ENCODE measurements around the gene HSPA8.
A peak's percentile ranks its signal among the peaks of the same experiment; 100 is the strongest.
"Not testable (repeated sequence)": the region's sequence is repeated elsewhere in the genome, so short reads cannot be mapped to it uniquely, and the experiment has no call there.

HSPA8 gene

GRCh38 chr11:123061403-123062157 lies at the start of gene HSPA8:
HSPA8 (minus strand) TSS chr11:123062136; CDS start chr11:123061324, 812 bp downstream.
- peak; percentile 50 for DNase-seq

- DNase-seq: no peak
These were observed 49.5 kb upstream of the HSPA8 start for GRCh38 chr11:123111465-123111864.

DNA sequence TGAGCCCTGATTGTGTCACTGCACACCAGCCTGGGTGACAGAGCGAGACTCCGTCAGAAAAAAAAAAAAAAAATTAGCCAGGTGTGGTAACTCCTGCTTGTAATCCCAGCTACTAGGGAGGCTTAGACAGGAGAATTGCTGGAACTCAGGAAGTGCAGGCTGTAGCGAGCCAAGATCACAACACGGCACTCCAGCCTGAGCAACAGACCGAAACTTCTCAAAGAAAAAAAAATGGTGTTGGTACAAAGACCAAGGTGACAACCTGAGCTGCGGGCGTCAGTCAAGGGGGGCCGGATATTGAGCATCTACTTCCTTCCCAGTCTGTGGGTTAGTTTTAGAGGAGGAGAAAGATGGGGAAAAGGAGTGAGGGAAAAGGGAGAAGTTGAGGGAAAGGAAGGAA lies 48.5 kb upstream of the HSPA8 start:
- no peak for DNase-seq

DNA sequence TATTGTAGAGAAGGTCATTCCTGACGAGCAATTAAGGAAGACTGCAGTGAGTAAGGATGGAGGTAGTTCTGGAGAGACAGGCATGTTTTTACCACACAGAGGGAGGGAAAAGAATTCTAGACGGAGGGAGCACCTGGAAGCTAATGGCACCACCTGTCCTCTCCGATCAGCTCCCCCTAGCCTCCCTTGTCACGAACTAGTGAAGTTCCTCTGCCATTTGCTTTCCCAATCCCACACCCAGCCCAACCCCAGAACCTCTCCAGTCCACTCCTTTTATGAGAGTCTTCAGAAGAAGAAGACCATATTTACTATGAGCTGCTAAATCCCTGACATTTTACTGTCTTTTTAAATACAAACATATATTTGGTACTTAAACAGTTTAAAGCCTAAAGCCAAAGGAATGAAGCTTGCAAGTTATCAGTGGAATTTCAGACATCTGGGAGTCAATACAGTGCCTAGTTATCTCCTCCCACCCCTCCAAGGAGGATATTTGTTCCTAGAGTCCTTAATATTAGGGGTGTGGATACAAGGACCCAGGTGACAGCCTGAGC lies 46.1 kb upstream of the HSPA8 start:
- DNase-seq: no peak

- DNase-seq: no peak
These were observed 42.8 kb upstream of the HSPA8 start for GRCh38 chr11:123104697-123105096.

GRCh38 chr11:123103326-123103980 lies 41.5 kb upstream of the HSPA8 start:
- no peak for DNase-seq

GRCh38 chr11:123100379-123101085 lies 38.6 kb upstream of the HSPA8 start:
- DNase-seq: no peak

GRCh38 chr11:123098990-123099389 lies 37.1 kb upstream of the HSPA8 start:
- DNase-seq: no peak

GRCh38 chr11:123093739-123094138 lies 31.8 kb upstream of the HSPA8 start:
- no peak for DNase-seq

DNA sequence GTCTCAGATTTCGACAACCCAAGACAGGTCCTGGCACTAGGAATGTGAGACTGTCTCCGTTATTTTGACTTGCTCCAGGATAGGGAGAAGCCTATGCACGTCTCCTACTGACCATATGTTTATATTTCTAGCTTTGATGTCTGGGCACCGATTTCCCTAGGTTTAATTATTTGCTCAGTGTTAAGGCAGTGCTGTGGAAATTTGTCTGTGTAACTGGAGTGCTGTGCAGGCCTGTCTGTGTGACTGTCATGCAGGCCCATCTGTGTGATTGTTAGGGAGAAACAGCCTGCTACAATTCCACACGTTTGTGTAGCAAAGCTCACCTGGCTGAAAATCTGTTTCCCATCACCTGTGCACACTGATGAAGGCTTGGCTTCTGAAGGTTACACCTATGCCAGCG lies 29.6 kb upstream of the HSPA8 start:
- DNase-seq: no peak

DNA sequence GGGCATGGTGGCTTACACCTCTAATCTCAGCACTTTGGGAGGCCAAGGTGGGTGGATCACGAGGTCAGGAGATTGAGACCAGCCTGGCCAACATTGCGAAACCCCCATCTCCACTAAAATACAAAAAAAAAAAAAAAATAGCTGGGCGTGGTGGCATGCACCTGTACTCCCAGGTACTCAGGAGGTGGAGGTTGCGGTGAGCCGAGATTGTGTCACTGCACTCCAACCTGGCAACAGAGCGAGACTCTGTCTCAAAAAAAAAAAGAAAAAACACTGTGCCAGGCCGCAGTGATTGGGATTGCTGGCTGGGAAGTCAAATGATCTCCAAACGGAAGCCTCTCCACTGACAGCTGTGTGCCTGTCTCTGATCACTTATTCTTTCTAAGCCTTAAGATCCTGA lies 28.2 kb upstream of the HSPA8 start:
- not testable (repeated sequence) for DNase-seq

GRCh38 chr11:123088896-123089295 lies 27.0 kb upstream of the HSPA8 start:
- DNase-seq: not testable (repeated sequence)

DNA sequence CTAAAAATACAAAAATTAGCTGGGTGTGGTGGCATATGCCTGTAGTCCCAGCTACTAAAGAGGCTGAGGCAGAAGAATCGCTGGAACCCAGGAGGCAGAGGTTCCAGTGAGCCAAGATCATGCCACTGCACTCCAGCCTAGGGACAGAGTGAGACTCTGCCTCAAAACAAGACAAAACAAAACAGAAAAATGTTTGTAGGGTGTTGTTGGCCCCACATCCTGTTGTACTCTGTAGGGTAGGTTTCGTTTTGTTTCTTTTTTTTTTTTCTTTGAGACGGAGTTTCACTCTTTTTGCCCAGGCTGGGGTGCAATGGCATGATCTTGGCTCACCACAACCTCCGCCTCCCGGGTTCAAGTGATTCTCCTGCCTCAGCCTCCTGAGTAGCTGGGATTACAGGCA lies 25.7 kb upstream of the HSPA8 start:
- not testable (repeated sequence) for DNase-seq

DNA sequence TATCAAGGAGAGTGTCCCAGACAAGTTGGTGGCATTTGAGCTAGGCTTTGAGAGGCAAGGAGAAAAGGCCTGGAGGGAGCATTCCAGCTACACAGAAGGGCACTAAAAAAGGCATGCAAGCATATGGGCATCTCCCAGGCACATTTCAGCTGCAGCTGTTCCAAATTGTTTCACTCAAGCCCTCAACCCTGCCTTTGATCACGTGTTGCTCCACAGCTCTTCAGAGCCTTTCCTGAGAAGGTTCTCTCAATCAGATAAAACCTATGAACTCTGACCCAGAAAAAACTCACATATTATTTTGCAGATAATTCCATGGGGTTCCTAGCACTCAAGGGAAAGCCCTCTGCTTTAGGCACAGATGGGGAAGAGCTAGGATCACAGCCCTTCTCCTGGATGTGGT lies 24.4 kb upstream of the HSPA8 start:
- no peak for DNase-seq

DNA sequence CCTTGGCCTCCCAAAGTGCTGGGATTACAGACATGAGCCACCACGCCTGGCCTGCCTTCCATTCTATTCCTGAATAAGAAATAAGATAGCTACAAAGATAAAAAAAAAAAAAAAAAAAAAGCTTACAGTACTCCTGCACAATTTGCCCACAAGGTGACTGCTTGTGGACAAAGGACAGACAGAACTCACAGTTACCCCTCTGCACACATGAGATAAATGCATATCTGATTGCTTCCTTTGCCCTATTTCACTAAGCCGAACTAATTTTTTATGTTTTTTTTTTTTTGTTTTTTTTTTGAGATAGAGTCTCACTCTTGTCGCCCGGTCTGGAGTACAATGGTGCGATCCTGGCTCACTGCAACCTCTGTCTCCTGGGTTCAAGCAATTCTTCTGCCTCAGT lies 23.6 kb upstream of the HSPA8 start:
- DNase-seq: no peak

DNA sequence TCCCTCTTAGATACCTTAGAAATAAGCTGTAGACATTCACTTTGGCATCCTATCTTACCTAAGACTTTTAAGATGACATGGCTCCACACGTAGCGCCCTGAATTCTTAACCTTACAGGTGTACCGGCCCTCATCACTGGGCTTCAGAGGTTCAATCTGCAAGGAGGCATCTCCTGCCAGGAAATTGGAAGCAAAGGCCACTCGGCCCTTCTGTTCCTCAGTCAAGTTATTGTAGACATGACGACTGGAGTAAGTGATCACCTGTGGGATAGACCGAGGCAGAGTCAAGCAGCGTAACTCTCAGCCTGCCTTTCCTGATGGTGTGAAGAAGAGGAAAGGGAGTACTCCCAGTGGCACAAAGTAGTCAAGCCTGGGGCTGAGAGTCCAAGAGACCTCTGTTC lies 22.5 kb upstream of the HSPA8 start:
- DNase-seq: no peak

- DNase-seq: peak; percentile 59
These were observed 21.7 kb upstream of the HSPA8 start for GRCh38 chr11:123083623-123084029.

DNA sequence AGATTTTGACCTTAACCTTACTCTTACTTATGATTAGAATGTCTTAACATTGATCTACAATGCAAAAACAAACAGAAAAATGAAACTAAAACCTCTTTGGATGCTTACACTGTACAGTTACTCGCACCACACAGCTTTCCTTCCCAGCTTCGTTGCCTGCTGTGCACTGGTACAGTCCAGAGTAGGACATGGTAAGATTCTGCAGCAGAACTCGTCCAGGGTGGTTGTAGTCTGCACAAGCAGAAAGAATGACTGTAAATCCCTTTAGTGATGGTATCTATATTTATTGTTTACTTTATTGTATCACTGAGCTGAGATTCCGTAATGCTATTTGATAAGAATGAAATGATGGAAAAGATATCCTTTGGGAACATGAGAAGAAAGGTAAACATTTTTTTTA lies 21.0 kb upstream of the HSPA8 start:
- DNase-seq: no peak

- no peak for DNase-seq
These were observed 18.1 kb upstream of the HSPA8 start for GRCh38 chr11:123080015-123080414.

DNA sequence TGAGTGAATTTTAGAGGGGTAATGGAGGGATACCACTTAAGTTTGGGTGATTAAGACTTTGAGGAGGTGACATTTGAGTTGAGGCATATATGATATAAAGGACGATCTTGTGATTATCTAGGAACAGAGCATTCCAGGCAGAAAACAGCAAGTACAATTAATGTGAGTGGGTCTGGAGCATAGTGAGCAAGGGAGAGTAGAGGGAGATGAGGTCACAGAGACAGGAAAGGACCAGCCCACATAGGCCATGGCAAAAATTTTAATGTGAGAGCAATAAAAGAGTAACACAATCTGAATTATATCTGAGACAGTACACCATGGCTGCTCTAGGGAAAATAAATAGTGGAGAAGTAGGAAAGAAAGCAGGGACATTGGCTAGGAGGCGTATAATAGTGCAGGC lies 14.5 kb upstream of the HSPA8 start:
- no peak for DNase-seq

DNA sequence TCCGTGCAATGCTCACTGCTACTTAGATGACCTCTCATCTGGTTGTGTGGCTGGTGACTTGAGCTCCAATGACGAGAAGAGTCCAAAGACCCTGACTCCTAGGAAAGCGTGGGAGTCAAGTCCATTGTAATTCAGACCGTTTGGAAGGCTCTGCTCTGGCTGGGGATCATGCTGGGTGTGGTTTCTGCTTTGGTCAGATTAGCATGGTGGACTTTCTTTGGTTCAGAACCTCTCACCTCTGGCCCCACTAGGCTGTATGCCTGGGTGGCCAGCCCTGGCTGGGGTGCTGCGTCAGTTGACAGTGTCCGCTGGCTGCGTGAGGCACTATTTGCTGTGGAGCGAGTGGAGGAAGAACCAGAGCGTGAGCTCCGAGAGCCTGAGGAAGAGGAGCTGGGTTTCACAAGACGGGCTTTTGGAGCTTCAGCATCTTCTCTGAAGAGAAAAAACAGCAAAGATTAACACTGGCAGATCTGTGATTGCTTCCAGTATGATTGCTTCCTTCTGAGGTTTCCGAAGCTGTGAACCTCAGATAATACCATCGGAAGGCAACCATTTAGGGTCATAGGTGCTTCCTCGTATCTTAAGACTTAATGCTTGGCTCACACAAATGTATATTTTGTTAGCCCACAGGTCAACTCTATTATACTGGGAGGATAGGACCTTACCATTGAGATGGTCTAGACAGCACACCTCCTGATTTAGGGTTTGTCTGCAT lies 11.6 kb upstream of the HSPA8 start:
- no peak for DNase-seq

- DNase-seq: no peak
These were observed 10.8 kb upstream of the HSPA8 start for GRCh38 chr11:123072762-123073161.

- no peak for DNase-seq
These were observed 10.4 kb upstream of the HSPA8 start for GRCh38 chr11:123072332-123072761.
